Stimulated activated CD4-positive, alpha-beta T cell treated with anti-CD3 and anti-CD28 coated beads, Interleukin-15, amount 100 ng/mL, for 48 hours (primary cell): Measurements from ENCODE around the gene ACTR6.

Experiments
- DNase-seq, 2 donors: peaks; one replicate each; pipeline ENCODE4 v3.0.0-alpha.2; 2020; ENCODE audit warnings: low read depth in 2 of 2

Gene ACTR6

DNA sequence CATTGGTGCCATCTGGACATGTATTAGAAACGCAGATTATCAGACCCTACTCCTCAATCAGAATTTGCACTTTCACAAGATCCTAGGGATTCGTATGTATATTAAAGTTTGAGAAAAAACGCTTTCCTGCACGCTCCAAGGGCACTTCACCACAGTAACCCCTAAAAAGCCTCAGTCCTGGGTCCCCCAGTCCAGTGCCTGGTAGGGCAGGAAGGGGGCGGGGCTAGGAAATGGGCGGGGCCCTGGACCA, 65.9 kb downstream of the ACTR6 start:
- DNase-seq, result peak; percentile 83 to 95

DNA sequence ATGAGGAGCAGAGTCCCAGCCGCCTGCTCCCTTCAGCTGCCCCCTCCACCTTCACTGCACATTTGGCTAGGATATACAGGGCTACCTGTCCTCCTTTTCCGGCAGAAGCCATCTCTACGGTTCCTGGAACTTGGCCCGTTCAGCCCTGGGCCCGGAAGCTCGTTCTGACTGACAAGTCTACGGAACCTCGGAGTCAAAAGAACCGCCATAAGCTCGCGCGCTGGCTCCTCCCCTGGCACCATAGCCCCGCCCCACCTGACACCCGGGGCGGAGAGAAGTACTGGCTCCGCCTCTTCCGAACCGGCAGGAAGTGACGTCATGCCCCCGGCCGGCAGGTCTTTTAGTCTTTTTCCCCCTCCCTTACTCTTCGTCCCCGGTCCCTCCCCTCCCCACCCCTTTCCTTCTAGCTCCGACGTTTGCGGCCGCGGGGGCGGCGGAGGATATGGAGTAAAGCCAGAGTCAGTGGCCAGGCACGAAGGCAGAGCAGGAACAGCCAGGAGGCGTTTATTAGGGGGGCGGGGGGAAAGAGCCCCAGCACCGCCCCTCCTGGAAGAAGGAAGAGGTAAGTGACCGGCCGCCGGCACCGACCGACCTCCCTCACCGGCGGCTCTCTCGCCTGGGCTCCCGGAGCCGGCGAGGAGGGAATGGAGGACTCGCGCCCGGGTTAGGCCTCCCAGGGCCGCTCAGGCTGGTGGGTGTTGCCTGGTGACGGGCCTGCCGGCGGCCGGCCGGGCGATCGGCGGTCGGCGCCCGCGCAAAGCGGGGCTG, 66.4 kb downstream of the ACTR6 start, which contains the start of the genes DEPDC4 and SCYL2:
DEPDC4 (minus strand) TSS at position 245 of the 768 bp plus-strand sequence; CDS start at position 242, 3 bp downstream.
SCYL2 (plus strand) TSS at position 343 of the 768 bp plus-strand sequence. CDS start 15,794 bp downstream, outside the sequence.
- peak; percentile 88 for DNase-seq

- peak in 1 of 2 donors; percentile 0 for DNase-seq
Observed at GRCh38 chr12:100267603-100268281, 67.1 kb downstream of the ACTR6 start.

DNA sequence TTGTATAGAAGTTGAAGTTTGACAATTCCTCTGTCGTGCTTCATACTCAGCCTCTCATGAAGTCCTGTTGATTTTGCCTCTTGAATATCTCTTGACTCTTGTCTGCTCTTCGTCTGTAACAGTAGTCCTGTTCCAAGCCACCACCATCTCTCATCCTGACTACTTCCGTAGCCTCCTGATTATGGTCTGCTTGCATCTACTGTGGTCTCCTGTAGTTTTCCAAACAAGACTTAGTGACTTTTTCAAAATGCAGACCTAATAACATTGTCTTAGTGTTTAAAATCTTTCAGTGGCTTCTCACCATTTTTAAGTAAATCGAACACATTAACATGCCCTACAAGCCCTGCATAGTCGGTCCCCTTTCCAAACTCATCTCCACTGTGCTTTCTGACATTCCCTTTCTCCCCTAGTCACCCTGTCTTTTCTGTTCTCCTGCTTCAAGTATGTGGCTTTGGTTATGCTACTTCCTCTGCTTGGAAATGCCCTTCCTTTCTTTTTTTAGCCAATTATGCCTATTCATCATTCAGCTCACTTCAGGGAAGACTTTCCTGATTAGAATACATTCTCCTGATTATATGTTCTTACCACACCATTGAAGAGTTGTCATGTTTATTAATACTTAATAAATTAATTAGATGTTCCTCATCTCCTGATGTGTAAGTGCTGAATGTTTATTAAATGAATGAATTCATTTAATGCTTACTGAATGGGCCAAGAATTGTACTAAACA, 68.4 kb downstream of the ACTR6 start:
- DNase-seq, result no peak

DNA sequence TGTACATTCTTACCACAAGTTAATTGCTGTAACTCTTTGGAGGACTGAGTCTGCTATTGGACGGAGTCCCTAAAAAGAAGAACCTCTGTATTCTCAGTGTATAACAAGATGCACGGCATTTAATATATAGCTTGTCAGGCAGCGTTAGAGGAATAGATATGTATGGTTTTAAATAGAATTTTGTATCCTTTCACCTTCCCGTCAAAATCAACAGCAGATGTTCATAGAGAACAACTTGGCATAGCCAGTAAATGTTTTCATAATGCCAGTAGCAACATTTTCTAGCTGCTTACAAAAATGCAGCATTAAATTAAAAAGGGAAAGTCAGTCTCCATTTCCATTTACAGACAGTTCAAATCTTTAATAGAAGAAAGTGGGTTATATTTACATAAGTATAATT, 73.2 kb downstream of the ACTR6 start:
- no peak for DNase-seq
